GM12865 (cell line): ENCODE results near the gene EDIL3.

Source experiments
- DNase-seq: peaks from one replicate; pipeline ENCODE4 v3.0.0; 2010; ENCODE audit warnings: low read depth
- H3K4me3 ChIP-seq: 2 replicates; pipeline ENCODE4 v1.5.1; 2011; ENCODE audit warnings: mild to moderate bottlenecking, low read depth, low read length, control low read depth
- CTCF ChIP-seq: IDR thresholded peaks from 2 replicates; pipeline ENCODE4 v1.5.1; 2011; ENCODE audit warnings: low read length, control low read depth, low read depth, inconsistent platforms; ENCODE audit not compliant: insufficient read depth; ENCODE audit errors: missing control alignments

The EDIL3 gene

GRCh38 chr5:83922699-83923098 lies 462.0 kb downstream of the EDIL3 start:
- no peak for TF ChIP-seq CTCF
- no peak overlapping the region for H3K4me3 ChIP-seq
- DNase-seq: no peak

DNA sequence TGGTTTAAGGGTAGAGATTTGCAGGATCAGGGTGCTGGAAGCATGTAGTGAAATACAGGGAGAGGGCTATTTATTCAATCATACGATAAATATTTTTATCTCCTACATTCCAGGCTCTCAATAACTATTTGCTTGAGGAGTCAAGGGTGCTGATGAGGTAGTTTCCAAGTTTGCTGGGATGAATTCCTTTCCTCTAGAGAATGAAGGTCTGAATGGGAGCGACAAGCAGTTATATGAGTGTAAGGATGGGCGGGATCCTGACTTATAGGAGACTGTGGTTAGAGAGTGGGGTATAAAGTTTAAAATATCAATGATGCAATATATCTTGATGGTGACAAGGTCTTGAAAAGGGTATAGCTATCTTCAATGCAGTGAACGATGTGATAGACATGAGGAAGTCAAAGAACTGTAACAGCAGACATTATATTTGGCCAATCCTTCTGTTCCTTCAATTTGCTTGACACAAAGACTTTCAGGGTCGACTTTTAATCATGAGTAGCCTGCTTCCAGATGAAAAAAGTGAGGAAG lies 462.9 kb downstream of the EDIL3 start:
- DNase-seq: no peak
- H3K4me3 ChIP-seq: no peak overlapping the region
- TF ChIP-seq CTCF: no peak

DNA sequence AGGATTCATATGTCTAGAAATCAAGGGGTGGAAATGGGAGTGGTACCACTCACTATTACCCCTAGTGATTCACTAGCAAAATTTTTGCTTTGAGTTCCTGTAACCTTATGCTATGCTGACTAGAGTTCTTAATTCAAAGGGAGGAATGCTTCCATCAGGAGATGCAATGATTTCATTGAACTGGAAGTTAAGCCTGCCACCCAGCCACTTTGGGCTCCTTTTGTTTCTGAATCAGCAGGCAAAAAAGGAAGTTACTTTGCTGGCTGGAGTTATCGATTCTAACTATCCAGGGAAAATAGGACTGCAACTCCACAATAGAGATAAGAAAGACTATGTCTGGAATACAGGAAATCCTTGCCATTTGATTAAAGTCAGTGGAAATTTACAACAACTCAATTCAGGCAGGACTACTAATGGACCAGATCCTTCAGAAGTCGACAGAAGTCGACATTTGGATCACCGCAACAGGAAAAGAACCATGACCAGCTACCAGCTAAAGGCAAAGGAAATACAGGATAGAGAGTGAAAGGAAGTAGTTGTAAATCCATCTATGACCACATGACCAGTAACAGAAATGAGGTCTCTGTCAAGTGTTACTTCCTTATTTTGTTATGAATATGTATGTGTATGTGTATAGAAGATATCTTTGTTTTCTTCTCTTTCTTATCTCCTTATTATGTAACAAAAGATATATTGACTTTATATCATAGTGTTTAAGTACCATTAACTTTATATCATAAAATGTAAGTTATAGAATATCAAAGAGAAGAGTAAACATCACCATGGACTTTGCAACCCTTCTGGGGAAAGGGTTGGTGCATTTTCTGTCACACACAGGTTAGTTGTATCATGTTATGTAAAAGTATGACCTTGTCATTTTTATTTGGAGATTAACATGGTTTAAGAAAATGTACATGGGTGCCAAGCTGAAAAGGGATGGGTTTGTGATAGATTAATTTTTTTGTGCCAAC lies 465.3 kb downstream of the EDIL3 start:
- DNase-seq: no peak
- no peak overlapping the region for H3K4me3 ChIP-seq
- TF ChIP-seq CTCF: no peak

DNA sequence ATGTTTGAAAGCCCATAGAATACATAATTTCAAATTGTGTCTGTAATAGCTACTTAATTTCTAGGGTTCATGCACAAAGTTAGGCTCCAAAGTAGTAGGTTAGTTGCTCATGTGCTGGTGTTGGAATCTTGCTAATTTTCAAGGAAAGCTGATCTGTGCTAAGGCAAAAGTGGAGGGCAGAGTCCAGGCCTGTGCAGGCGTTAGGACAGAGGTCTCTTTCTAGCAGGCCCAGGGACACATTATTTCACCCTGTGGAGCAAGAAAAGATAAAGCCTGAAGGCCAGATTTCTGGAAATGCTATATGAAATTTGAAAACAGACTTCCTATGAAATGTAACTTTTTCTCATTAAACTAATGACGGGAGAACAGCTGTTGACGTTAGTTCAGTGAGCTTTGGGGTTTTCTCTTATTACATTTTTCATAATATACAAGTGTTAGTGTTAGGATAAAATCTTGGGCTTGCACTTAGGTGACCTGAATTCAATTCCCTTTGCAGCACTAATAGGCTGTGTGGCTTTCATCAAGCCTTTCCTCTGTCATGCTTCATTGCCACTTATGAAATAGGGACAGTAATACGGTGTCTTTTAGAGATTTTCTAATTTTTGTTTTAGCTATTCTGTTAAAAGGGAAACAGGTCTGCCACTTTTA lies 467.3 kb downstream of the EDIL3 start:
- no peak for DNase-seq
- H3K4me3 ChIP-seq: no peak overlapping the region
- TF ChIP-seq CTCF: no peak

DNA sequence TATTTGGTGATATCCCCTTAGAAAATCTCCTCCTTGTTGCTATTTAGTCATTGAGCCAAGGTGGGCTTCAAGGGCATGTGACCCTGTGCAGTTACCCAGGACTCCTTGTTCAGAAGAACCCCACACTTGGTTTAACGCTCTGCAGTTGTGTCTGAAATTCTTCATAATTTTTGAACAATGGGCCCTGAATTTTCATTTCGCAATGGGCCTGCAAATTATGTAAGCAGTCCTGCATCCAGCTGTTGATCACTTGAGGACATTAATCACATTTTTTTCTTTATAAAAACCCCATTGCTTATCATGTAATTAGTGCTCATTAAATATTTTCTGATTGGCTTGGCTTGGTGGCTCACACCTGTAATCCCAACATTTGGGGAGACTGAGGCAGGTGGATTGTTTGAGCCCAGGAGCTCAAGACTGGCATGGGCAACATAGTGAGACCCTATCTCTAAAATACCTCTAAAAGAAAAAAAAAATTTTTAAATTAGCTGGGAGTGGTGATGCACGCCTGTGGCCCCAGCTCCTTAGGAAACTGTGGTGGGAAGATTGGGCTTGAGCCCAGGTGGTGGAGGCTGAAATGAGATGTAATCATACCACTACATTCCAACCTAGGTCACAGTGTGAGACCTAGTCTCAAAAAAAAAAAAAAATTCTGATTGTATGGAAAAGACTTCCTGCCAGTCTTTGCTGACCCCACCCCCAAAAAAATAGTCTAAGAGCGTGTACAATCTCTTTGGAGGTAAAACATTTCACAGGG lies 469.8 kb downstream of the EDIL3 start:
- DNase-seq: no peak
- H3K4me3 ChIP-seq: no peak overlapping the region
- no peak for TF ChIP-seq CTCF

GRCh38 chr5:83914199-83914598 lies 470.5 kb downstream of the EDIL3 start:
- no peak overlapping the region for H3K4me3 ChIP-seq
- TF ChIP-seq CTCF: no peak
- no peak for DNase-seq
